Stimulated activated CD4-positive, alpha-beta T cell treated with anti-CD3 and anti-CD28 coated beads, TNF-alpha, amount 100 ng/mL, for 24 hours (primary cell): Measurements from ENCODE around the gene CXCR5.

Experiments
- DNase-seq, 3 experiments: peaks; one replicate each; pipeline ENCODE4 v3.0.0-alpha.2; 2020; ENCODE audit warnings: low read depth in 3 of 3

The CXCR5 gene

DNA sequence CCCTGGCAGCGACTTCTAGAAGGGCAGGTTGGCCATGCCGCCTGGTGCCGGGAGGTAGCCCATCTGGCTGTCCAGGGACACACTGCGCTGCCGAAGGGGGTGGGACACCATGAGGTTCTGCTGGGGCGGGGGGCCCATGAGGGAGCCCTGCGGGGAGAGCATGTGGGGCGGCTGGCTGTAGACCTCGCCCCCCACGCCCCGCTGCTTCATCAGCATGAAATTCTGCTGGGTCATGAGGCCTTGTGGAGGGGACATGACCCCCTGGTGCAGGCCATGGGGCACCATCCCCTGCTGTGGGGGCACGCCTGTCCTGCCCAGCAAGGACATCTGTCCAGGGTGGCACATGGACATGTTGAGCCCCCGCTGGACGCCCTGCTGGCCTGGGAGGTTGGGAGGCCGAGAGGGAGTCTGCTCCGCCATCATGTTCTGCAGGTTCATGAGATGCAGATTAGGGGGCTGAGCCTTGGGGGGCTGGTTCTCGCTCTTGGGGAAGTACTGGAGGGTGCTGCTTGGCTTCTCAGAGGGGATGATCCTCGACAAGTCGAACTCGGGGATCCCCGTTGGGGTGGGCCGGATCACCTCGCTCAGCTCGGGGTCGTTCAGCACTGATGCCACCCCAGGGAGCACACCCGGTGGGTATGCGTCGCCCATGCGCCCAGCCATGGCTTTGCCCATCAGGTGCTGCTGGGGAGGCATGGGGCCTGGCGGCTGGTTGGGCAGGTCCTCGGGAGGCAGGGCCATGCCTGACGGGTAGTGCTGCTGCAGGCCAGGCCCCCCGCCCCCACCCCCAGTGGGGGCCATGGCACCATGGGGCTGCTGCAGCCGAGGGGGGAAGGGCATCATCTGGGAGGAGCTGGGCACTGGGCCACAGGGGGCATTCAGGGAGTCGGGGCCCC is 15.0 kb downstream of the CXCR5 start:
- DNase-seq, result no peak

DNA sequence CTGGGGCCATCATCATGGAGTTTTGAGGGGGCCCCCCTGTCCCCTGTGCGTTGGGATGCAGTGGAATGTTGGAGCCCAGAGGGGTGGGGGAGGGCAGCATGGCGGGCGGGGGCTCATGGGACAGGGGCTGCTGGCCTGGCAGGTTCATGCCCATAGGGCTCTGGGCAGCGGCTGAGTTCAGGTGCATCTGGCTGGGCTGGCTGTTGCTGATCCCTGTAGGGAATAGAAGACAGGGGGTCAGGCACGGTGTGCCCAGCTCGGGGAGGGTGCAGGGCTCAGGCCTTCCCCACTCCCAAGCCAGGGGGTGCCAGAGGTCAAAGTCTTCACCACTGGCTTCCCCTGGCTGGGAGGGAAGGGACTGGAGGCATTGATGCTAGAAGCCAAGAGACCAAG is 15.6 kb downstream of the CXCR5 start:
- DNase-seq, result no peak

DNA sequence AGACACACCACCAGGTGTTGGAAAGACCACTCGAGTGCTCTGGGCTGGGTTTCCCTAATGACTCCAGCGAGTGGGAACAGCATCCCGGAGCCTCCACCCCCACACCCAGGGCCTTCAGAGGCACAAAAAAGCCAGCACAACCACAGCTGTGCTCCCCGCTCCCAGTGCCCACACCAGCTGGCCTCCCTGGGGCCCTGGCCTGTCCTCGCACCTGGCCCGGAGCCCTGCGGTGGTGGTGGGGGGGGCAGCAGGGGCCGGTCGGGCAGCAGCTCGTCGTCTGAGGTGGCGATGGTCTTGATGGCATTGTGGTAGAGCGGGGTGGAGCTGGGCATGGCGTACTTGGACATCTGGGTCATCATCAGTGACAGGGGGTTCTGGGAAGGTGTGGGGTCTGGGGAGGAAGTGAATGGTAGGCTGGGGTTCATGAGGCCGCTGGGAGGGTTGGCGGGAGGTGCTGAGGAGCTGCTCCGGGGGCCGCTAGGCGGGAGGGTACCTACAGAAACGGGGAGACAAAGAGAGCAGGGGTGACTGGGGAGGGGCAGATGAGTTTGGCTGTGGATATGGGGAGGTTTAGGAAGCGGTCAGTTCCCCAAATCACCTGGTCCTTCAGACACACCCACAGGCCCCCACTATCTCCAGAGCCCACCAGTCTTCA is 16.1 kb downstream of the CXCR5 start:
- no peak for DNase-seq

DNA sequence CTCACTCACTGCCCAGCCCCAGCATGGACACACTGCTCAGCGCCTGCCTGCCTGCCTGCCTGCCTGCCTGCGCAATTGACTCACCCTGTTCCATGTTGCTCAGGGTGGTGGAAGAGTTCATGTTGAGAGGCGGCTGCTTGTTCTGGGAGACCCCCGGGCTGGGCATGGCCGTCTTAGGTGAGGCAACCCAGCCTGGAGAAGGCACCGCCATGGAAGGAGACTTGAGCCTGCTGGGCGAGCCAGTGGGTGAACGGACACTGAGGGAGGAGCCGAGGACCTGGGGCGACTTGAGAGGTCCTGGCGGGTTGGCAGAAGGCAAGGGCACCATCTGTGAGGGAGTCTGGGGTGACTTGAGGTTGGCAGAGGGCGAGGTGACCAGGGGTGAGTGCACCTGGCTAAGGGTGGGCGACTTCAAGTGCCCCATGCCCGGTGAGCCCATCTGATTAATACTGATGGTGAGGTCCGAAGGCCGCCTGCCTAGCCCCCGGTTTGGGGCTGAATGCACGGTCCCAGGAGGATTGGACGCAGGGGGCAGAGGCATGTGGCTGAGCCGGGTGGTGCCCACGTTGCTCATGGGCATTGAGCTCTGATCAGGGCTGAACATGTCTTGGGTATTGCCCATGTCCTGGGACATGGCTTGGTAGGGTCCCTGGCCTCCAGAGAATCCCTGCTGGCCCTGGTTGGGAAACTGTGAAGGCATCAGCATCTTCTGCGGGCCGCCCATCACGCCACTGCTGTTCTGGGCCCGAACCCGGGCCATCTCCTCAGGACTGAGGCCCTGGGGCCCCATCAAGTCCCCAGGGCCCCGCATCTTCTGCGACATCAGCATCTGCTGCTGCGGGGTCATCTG is 17.1 kb downstream of the CXCR5 start:
- DNase-seq, result no peak

DNA sequence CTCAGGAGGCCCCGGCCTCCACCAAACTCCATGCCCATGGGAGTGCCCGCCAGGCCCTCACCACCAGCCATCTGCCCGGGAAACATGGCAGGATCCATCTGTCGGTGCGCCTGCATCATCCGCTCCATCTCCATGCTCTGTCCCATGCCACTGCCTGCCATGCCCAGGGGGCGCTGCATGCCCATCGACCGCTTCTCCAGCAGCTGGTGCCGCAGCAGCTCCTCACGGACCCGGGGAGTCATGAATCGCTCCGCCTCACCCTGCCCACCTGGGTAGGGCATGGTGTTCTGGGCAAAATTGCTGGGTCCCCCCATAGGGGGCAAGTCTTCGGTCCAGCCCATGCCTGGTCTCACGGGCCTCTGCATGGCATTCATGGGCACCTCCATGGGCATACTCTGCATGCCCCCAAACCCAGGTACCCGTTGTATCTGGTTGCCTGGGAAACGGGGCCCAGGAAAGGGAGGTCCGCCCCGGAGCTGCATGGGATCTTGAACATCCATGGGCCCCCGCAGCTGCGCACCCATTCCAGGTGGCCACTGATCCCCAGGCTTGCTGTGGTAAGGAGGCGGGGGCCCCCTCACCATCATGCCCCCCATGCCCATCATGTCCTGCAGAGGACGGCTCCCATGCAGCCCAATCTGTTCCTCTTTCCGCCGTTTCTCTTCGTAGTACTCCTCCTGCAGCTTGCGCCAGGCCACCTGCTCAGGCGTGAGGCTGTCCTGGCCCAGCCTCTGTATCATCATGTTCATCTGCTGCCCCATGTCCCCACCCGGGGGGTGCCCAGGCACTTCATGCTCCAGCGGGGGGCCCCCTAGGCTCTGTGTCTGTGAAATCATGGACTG is 18.0 kb downstream of the CXCR5 start:
- no peak for DNase-seq

DNA sequence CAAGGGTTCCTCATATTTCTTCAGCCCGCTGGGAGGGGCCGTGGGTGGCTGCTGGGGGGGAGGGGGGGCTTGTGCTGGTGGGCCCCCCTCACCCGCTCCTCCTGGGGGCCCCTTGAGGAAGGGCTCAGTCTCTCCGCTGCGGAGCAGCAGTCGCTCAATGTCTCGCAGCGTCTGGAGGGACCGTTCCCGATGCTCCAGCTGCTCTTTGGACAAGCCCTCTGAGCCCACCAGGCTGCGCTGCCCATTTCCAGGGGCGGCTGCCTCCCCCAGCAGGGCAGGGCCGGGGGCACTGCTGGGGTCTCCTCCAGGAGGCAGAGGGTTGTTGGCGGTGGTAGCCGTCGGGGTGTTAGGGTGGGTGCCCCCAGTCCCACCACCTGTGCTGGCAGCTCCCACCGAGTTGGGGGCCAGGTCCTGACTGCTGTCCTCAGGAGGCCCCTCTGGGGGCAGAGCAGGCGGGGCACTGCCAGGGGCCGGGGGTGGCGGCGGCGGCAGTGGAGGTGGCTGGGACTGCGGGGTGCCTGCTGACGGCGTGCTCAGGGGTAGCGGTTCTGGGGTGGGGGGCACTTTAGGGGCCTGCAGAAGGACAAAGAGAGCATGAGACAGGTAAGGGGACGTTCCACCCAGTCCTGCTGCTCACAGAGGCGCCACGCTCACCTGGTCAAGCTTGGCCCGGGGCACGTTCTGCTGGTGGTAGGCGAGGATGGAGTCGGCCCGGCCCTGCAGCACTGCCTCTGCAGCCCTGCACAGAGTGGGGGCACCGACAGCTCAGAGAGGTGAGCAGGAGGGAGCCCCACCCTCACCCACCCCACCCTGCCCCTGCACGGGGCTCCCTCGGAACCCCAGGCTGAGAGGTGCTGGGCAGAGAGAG is 18.9 kb downstream of the CXCR5 start:
- no peak for DNase-seq

DNA sequence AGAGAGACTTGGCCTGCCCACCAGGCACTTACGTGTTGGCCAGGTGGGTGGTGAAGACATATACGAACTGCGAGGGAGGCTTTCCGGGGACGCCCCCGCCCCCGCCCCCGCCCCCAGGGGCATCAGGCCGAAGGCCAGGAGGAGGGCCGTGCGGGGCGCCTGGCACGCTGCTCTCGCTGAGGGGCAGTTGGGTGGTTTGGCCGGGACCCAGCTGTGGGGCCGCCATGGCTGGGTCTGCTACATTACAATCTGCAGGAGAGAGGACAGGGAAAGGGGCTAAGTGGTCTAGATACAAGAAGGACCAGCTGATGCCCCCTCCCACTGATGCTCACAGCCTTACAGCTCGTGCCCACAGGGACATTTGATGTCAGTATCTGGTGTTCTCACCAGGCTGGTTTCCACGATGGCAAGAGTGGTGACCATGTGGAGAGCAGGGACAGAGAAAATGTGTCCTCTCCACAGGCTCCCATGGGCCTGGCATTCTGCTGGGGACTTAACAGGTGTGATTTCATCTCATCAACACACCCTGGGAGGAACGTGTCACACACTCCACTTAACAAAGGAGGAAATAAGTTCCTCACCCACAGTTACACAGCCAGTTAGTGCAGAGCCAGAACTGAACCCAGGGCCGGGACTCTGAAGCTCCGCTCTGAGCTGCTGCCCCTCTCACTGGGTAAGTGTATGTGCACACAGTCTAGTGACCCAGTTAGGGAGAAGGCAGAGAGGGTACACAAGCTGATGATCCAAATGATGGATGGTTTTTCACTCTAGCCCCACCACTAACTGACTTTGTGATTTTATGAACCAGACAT is 19.7 kb downstream of the CXCR5 start:
- no peak for DNase-seq

GRCh38 chr11:118907051-118908042 is 23.7 kb downstream of the CXCR5 start:
- peak; percentile 81 to 87 (median 86) for DNase-seq

DNA sequence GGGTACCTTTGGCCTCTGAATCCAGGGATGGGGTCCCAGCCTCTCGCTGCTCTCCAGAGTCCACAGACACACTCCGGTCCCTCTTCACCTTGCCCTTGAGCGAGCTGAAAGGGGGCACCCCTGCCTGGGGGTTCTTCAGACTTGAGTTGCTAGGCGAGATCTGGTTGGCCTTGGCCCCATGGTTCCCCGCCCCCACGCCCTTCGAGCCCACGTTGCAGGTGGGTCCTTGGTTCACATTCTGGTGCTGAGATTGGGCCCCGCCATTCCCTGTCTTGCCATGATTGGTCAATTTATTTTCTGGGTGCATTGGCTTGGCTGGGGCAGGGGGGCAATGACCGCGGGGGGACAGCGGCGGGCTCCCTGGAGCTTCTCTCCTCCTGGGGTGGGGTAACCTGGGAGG is 24.6 kb downstream of the CXCR5 start:
- DNase-seq, result no peak

DNA sequence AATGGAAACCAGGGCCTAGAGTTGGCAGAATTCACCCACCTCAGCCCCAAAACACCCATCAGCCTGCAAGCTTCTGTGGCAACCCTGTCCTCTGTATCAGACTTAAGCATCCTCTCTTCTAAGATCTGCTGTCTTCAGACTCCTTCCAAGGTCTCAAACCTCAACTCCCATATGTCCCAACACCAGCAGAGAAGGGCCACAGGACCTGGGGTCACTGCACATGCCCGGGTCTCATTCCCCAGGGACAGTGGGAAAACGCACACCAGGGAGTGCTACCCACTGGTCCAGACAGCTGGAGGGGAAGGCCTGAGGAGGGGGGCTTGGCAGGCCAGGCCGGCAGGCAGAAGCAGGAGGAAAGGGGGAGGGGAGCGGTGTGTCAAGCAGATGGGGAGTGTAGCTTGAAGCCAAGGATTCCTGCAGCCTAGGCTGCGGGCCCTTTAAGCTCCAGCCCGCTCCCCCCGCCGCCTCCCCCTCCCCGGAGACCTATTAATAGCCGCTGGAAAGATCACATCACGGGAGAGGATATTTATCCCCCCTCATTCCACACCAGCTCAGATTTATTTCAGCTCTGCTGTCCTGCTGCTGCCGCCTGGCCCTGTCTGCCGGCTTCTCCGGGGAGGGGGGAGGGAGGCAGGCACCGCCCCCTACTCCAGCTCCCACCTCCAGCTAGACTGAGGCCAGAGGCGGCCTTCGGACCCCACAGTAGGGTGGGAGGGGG is 25.4 kb downstream of the CXCR5 start:
- DNase-seq, result no peak

DNA sequence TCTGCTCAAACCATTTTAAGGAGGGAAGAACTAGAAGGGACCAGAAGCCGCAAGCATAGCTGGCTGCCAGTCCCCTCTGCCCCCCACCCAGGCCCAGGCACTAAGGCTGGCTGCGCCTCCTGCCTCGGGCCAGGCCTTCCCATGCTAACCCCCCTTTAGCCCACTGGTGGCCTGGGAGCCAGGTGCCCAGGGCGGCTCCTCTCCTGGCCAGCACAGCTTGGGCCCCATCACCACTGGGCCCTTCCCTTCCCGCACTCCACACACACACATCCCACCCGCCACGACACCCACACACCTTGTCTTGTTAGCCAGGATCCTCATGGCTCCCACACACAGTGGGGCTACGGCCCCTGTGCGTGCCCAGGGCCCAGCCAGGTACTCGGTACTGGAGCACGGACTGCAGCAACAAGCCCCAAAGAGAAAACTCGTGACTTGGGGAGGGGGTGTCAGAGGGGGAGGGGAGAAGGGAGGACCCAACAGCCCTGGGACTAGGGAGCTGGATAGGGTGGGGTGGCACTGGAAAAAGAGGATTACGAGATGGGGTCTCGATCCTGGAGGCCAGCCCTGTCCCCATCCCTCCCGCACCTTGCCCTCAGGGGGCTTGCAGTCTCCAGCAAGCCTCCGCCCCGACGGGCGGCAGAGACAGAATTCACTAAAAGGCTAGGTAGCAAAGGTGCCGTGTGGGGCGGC is 26.1 kb downstream of the CXCR5 start:
- no peak for DNase-seq

GRCh38 chr11:118910309-118911112 is 26.8 kb downstream of the CXCR5 start:
- no peak for DNase-seq

DNA sequence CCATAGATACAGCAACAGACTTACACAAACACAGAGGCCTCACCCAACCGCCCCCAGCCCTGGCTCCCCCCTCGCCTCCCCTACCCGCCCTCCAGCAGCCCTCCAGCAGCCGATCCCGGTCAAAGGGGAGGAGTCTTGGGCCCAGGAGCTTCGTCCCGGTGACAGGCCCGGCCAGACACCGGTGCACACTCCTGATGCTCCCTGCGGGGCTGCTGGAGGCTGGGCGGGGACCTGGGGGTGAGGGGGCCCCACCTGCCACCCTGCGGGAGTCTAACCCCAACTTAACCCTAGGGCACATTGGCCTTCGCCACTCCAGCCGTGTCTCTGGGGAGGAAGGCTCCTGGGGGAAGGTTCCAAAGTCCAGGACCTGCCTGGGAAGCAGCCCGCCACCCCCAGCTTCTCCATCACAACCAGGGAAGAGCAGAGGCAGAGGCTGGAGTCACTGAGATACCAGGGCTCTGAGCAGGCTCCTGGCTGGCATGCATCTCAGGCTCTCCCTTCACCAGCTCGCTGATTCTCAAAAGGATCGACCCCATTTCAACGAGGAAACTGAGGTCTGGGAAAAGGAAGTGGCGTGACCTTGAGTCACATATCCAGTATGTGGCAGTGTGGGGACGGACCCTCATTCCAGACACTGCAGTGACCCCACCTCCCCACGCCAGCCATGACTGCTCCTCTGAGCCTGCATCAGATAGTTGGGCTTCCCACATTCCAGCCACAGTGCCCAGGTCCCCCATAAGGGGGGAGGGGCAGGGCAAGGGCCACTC is 27.6 kb downstream of the CXCR5 start:
- DNase-seq, result no peak

- peak; percentile 71 to 83 (median 71) for DNase-seq
Observed at GRCh38 chr11:118911880-118912741, 28.4 kb downstream of the CXCR5 start.
